Esophagus mucosa (tissue), 1 donor: Measurements from ENCODE around the gene SRRM2. TPM values are rescaled to one million over a fixed set of nuclear protein-coding genes. Genes with fewer than 3 reads are reported as not detected.
A peak's percentile ranks its signal among the peaks of the same experiment; 100 is the strongest.

ENCODE experiments used
- ATAC-seq: fragments of 200-7000 bp; cut with Tn5 transposase; one replicate; pipeline ENCODE4 v1.9.1; 2020
- total RNA-seq: library from RNA; stranded (reverse); gene quantifications from one replicate; pipeline ENCODE4 v1.2.4, GENCODE V29; 2023
- donor health status: DM: yes; HTN: yes; CAD: no.

SRRM2 gene
- total RNA-seq, 1 donor from 2014 or later: 280 TPM

DNA sequence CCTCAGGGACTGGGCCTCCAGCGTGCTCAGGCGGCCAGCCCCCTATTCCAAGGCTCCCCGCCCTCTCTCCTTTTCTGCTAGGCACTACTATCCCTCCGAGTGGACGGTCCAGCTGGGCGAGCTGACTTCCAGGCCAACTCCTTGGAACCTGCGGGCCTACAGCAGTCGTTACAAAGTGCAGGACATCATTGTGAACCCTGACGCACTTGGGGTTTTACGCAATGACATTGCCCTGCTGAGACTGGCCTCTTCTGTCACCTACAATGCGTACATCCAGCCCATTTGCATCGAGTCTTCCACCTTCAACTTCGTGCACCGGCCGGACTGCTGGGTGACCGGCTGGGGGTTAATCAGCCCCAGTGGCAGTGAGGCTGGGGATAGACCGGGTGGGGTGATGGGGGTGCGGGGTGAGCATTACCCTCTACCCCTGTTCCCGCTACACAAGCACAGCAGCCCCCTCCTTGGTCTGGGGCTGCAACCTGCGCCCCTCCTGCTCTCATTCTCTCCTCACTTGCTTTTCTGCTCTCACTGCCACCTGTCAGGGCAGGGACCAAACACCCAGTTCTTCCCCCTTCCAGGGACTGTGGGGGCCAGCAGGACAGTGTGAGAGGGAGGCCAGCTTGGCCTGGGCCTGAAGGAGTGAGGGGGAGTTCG is 46.9 kb downstream of the SRRM2 start:
- no peak for ATAC-seq

DNA sequence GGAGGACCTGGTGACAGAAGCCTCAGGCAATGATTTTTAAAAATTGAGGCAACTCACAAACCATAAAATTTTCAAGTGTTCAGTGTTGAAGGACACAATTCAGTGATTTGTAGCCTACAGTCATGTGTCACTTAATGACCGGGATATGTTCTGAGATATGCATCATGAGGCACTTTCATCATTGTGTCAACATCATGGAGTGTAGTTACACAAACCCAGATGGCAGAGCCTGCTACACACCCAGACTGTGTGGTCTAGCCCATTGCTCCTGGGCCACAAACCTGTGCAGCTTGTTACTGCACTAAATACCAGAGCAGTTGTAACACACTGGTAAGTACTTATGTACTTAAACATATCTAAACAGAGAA is 47.4 kb downstream of the SRRM2 start:
- ATAC-seq: peak; percentile 97

DNA sequence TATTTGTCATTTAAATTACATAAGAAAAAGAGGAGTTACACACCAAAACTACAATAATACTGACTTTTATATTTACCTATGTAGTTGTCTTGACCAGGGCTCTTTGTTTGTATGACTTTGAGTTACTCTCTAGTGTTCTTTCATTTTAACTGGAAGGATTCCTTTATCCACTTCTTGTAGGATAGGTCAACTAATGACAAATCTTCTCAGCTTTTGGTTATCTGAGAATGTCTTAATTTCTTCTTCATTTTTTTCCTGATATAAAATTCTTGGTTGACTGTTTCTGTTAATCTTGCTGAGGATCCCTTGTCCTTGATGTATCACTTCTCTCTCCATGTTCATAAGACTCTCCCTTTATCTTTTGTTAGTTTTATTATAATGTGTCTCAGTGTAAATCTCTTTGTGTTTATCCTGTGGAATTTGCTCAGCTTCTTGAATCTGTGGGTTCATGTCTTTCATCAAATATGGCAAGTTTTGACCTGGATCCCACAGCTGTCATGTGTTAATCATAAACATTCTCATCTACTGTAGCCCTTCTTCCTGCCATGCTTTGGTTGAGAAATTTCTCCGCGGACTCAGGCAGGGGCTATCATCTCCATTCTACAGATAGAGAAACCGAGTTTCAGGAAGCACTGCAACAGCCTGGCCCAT is 51.2 kb downstream of the SRRM2 start:
- no peak for ATAC-seq

DNA sequence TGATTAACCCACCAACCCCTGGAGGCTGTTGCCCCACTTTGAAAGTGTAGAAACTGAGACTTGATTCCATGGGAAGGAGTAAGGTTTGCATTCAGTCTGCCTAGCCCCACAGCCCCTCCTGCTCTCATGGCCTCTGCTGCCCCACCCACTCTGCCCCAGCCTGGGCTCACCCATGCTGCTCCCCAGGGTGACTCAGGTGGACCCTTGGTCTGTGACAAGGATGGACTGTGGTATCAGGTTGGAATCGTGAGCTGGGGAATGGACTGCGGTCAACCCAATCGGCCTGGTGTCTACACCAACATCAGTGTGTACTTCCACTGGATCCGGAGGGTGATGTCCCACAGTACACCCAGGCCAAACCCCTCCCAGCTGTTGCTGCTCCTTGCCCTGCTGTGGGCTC is 52.3 kb downstream of the SRRM2 start:
- ATAC-seq: no peak

DNA sequence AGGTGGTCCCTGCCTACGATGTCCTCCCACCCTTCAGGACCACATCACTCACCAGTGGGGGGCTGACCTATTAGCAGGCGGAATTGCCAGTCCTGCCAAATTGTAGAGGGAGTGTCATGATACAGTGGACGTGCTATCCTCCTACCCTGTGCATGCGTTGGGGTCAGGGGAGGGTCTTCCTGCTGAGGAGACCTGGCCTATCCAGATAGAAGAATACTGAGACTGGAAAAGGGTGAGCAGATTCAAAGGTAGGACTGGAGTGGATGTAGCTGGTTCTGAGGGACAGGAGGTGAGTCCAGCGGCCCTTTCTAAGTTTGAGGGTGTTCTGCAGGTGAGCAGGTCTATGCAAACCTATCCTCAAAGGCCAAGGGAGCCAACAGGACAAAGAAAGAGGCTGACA is 53.8 kb downstream of the SRRM2 start:
- ATAC-seq: no peak

DNA sequence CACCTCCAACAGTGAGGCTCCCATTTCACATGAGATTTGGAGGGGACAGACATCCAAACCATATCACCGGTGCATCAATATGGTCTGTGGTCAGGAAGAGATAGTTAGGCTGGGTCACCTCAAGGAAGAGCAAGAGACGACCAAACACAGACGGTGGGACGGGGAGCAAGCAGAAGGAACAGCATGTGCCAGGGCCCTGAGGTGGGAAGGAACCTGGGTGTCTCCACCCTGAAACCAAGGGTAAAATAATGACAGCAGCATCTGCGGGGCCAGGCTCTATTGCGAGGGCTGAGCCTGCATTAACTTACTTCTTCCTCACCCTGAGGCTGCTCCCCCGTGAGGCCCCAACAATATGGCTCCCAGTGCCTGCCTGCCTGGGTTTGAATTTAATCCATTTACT is 55.7 kb downstream of the SRRM2 start:
- no peak for ATAC-seq

DNA sequence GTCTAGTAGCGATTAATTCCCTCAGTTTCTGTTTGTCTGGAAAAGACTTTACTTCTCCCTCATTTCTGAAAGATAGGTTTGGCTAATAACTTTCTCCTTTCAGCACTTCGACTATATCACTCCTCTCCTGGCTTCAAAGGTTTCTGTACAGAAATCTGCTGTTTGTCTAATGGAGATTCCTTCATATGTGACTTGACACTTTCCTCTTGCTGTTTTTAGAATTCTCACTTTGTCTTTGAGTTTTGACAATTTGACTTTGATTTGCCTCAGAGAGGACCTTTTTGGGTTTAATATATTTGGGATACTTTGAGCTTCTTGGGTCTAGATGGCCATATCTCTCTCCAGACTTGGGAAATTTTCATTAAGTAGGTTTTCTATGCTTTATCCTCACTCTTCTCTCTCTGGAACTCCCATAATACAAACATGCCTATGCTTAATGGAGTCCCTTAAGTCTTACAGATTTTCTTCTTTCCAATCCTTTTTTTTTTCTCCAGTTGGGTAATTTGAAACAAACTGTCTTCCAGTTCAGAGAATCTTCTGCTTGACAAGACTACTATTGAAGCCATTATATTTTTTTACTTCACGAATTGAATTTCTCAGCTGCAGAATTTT is 56.8 kb downstream of the SRRM2 start:
- no peak for ATAC-seq

DNA sequence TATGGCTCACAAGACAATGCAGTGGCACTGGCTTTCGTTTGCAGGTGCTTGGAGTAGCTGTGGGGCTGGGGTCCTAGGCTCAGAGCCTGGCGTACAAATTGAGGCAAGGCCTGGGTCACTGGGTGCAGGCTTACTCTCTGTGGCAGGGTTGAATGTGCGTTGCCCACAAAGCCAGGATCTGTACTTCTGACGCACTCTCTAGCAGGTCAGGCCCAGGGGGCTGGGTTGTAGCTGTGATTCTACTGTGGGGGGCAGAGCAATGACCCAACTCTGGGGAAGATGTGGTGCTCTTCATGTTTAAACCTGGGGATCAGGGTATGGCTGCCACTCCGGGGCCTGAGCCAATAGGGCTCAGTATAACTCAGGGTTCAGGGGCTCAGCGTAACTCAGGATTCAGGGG is 58.2 kb downstream of the SRRM2 start:
- ATAC-seq: no peak

DNA sequence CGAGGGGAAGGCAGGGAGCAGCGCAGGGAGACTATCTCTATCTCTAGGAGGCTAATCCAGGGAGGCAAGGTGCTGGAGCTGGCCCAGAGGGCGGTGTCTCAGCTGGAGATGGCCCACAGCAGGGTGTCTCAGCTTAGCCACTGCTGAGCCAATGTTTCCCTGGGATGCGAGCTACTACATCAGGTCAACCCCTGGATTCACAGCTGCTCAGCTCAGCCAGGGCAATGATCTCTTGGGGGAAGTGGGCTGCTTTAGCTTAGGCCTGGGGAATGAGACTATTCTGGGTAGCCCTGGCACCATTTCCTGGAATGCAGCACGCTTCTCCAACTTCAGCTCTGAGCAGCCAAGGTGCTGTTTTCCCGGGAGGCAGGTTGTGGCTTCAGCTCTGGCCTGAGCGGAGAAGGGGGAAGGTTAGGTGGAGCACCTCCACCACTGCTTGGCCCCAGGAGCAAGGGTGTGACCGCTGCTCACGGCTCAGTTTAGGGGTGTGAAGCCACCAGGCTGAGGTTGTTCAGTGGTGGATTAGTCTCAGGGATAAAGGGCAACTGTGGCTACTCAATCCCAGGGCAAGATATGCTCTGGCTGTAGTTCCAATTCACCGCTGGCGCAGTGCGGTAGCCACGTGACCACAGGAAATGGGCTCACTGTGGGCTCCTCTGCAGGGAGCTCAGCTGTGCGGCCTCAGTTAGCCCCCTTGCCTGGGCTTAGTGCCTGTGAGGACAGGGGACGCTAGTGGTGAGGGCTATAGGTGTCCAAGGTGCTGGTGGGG is 59.4 kb downstream of the SRRM2 start:
- ATAC-seq: peak; percentile 34

DNA sequence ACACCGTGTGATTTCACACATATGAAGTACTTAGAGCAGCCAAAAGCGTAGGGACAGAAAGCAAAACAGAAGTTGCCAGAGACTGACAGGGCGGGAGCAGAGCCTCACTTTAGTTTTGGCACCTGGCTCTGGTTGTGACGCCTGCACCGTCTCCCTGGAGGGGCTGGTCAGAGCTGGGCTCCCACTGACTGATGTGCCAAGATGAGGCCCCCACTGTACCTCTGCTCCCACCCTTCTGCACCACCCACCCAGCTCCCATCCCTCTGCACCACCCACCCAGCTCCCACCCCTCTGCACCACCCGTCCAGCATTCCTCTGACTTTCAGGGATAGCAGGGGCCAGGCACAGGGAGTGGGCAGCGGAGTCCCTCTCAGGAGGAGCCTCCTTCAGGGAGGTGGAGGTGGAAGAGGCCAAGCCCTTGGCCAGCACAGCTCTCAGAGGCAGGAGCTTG is 61.4 kb downstream of the SRRM2 start:
- no peak for ATAC-seq

DNA sequence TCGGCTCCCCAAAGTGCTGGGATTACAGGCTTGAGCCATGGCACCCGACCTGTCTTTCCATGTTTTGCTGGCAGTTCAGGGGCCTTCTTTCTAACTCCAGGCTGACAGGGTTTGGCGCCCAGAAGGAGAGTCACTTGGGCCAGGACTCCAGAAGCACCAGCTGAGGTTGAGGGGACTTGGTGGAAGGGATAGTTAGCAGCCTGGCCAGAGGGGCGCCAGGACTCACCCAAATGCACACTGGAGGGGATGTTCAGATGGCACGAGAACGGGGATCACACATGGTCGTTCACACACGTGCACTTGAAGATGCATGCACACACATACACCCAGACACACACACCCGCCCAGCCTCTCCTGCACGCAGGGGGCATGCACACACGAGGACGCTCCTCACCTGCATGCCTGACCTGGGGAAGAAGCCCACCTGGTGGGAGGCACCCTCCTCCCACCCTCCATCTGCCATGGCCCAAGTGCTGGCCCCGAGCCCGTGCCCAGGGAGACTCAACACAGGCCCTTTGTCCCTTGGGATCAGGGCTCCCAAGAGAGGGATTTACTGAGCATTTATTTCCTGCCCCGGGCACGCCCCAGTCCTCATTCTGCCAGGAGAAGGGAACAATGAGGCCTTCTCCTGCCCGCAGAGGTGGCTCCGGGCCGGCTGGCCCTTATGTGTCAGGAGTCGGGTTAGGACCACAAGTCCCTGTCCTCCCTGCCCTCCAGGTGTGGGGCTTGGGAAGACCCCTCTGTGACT is 62.3 kb downstream of the SRRM2 start:
- ATAC-seq: no peak

DNA sequence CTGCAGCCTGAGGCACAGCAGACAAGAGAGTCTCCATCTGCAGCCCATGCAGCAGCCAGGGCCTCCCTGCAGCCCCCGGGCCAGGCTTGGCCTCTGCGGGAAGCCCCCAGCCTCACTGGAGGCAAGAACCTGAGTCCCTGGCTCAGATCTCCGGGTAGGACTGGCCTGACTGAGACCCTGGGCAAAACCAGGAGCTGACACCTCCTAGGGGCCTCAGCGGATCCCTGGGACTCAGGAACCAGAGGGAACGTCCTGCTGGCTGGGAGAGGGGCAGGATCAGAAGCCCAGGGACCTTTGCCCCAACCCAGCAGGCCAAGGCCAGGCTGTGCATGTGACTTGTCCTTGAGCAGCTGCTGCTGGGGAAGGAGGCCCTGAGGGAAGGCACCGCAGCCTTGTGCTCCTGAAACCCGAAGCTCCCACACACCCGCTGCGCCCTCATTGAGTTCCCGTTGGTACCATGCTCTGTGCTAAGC is 62.9 kb downstream of the SRRM2 start:
- ATAC-seq: no peak

DNA sequence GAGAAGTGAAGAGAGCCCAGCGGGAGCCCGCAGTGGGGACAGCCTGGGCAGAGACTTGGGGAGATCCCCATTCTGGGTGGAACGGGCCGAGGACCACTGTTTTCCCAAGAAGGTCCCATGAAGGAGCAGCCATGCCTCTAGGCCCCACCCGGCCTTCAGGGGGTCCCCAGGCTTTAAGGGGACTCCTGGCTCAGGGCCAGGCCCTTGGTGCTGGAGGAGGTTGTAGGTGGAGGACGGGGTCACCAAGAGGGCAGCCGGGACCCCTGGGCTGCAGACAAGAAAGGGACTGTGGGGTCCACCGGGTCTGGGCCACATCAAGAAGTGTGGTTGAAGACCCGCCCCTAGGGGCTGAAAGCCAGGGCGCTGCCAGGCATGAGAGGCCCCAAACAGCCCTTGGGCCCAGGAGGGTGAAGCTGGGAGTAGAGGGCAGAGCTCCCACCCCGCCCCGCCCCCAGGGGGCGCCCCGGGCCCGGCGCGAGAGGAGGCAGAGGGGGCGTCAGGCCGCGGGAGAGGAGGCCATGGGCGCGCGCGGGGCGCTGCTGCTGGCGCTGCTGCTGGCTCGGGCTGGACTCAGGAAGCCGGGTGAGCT is 64.4 kb downstream of the SRRM2 start, which contains the start of gene PRSS21:
Gene PRSS21, plus strand, starts transcription at position 487 of the 589 bp plus-strand sequence. Its CDS starts 32 bp downstream, at position 519.
- ATAC-seq: peak; percentile 17

DNA sequence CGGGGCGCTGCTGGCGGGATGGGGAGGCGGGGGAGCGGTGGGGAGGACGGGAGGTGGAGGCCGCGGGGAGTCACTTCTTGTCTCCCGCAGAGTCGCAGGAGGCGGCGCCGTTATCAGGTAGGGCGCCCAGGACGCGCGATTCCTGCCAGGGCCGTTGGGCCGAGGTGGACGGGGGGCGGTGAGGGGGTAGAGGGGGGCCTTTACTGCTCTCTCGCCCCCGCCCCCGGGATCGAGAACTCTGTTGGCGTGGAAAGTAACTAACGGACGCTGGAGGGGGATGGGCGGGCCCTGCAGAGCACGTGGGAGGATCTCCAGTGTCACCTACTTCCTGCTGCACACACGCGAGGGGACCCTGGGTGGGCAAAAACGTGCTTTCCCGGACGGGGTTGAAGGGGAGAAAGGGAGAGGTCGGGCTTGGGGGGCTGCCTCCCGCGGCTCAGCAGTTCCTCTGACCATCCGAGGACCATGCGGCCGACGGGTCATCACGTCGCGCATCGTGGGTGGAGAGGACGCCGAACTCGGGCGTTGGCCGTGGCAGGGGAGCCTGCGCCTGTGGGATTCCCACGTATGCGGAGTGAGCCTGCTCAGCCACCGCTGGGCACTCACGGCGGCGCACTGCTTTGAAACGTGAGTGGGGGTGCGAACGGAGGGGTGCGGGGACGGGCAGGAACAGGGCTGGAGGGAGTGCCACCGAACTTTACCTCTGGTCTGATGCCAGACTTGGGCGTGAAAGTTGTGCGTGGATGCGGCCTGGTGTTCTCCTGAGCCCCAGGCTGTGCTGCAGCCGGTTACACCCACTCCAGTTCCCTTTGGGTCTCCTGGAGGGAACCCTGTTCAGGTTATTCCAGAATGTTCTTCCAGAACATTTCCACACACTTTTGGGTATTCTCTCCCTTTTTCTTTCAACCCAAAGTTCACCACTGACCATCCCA is 65.2 kb downstream of the SRRM2 start:
- no peak for ATAC-seq

DNA sequence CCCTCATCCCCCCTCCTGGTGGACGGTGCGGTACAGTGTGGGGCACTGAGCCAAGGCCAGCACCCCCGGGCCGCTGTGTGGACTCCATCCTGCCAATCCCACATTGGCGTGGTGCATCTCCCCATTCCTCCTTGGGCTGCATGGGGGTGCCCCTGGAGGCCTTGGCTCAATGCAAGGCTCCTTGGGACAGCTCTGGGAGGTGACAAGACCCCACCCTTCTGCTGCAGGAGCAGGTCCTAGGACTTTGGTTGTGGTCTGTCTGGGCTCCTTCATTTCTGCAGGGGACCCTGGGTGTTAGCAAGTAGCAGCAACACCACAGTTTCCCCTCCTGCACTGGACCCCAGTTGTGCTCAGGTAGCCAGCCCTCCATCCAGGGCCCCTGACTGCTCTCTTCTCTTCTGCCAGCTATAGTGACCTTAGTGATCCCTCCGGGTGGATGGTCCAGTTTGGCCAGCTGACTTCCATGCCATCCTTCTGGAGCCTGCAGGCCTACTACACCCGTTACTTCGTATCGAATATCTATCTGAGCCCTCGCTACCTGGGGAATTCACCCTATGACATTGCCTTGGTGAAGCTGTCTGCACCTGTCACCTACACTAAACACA is 65.9 kb downstream of the SRRM2 start:
- ATAC-seq: no peak

DNA sequence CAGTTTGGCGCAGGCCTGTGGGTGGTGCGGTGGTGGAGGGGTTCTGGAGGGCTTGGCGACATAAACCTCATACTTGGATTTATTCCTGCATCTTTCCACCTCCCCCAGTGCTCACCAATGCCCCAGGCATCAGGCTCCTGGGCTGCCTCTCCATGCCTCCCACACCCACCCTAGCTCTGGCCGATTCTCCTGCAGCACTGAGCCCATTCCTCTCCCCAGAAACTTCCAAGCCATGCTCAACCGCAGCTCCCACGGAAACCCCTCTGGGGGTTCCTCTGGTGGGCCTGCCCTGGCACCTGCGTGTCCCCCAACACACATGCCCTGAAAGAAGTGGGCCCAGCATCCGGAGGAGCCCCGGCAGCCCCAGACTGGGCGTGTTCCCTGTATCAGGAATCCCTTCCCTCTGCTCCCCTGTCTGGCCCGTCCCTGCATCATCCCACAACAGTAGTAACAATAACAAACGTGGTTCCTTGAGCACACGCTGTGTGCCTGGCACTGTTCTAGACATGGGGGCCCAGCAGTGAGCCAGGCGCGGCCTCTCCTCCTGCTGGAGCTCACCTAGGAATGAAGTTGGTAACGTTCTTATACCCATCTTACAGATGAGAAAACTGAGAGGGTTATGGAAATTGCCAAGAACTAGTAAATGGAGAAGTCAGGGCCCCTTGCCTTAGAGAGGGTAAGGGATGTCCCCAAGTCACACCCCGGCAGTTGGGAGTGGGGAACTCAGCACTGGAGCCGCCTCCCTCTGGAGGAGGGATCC is 66.9 kb downstream of the SRRM2 start:
- no peak for ATAC-seq

DNA sequence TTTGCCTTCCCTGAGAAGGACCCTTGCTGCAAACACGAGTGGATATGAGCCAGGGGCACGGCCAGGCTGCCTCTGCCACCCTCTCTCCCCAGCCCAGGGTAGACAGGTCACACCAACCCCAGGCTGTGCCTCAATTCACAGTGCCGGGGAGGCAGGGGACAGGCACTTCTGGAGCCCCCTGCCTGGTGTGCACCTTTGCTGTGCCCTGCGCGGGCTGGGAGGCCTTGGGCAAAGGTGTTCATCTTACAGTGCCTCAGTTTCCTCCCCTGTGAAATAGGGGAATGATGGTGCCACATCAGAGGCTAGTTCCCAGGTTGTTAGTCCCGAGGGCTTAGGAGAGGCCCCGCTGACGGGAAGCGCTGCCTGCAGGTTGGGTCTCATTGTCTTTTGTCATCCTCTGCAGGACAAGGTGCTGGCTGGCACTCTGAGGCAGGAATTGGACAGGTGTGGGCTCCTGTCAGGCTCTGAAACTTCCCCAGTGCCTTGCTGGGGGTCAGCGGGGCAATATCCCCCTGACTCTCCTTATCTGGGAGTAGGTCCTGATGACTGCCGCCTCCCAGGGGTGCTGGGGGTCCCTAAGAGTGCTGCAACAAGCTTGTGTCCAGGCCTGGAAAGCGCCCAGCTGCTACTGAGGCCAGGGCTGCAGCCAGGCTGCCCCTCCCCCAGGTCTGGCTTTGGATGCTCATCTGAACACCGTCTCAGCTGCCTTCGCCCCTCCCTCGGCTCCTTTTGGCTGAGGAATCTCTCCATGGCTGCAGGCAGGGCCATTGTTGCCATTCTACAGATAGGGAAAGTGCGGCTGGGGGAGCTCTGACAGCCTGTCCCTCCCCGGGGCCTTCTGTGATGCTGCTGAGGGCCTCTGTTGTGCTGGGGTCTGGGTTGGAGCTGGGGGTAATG is 67.7 kb downstream of the SRRM2 start:
- no peak for ATAC-seq
